SK-N-SH (cell line): Measurements from ENCODE around the gene STAC3. TPM values are rescaled to one million over a fixed set of nuclear protein-coding genes. Genes with fewer than 3 reads are reported as not detected.

Source experiments
- CTCF ChIA-PET: fragments of 300-600, 350-600 bp; formaldehyde crosslinking; extraction: SDS; loops from one replicate; lab custom pipeline; 2021; lab: Yijun Ruan, JAX
- POLR2A ChIA-PET: fragments of 350-600 bp; sonication (Branson Sonifier 250); formaldehyde crosslinking; extraction: SDS; loops from one replicate; lab custom pipeline; 2020; ENCODE audit warnings: antibody characterized with exemption, inconsistent platforms; lab: Yijun Ruan, JAX
- DNase-seq: peaks from one replicate; pipeline ENCODE4 v3.0.0; 2012
- H2AFZ ChIP-seq: fragments of 200-600 bp; sonication (generic); 2 replicates; pipeline ENCODE4 v1.8.1; 2016; ENCODE audit warnings: antibody characterized with exemption, mild to moderate bottlenecking, low read depth
- H3F3A ChIP-seq: fragments of 200-600 bp; sonication (generic); replicated peaks from 2 replicates; pipeline ENCODE3; 2016; ENCODE audit warnings: antibody characterized with exemption, mild to moderate bottlenecking; ENCODE audit not compliant: insufficient read depth
- H3K27ac ChIP-seq, 2 experiments: fragments of 200-500 bp in 1 of 2; fragments of 200-600 bp in 1 of 2; sonication (Bioruptor generic) in 1 of 2; sonication (generic), shearing (Covaris generic) in 1 of 2; 2 replicates each; pipeline versions ENCODE4 v1.5.1 to v1.6.1; 2014 to 2016; ENCODE audit warnings: low read depth in 2 of 2, inconsistent platforms in 1 of 2, low read length in 1 of 2, mild to moderate bottlenecking in 1 of 2, mixed read lengths in 1 of 2
- H3K27me3 ChIP-seq: fragments of 200-600 bp; sonication (generic), shearing (Covaris generic); 2 replicates; pipeline ENCODE4 v1.6.1; 2016; ENCODE audit warnings: mixed run types; ENCODE audit not compliant: insufficient read depth
- H3K36me3 ChIP-seq, 2 experiments: fragments of 200-500 bp in 1 of 2; fragments of 200-600 bp in 1 of 2; sonication (Bioruptor generic) in 1 of 2; sonication (generic) in 1 of 2; replicated peaks in 1 of 2; 2 replicates each; pipeline versions ENCODE3 to v1.5.1; 2014 to 2016; ENCODE audit warnings: low read length in 1 of 2, mild to moderate bottlenecking in 1 of 2; ENCODE audit not compliant: insufficient read depth in 2 of 2, control insufficient read depth in 1 of 2
- H3K4me1 ChIP-seq, 2 experiments: fragments of 200-500 bp in 1 of 2; fragments of 200-600 bp in 1 of 2; sonication (Bioruptor generic) in 1 of 2; sonication (generic), shearing (Covaris generic) in 1 of 2; 2 replicates each; pipeline versions ENCODE4 v1.5.1 to v1.6.1; 2014 to 2016; ENCODE audit warnings: low read depth in 1 of 2, low read length in 1 of 2, mixed run types in 1 of 2; ENCODE audit not compliant: insufficient read depth in 2 of 2, control insufficient read depth in 1 of 2
- H3K4me2 ChIP-seq: fragments of 200-600 bp; sonication (generic), shearing (Covaris generic); 2 replicates; pipeline ENCODE4 v1.6.1; 2017; ENCODE audit warnings: mixed run types
- H3K4me3 ChIP-seq, 2 experiments: fragments of 200-500 bp in 1 of 2; fragments of 200-600 bp in 1 of 2; sonication (Bioruptor generic) in 1 of 2; sonication (generic), shearing (Covaris generic) in 1 of 2; 2 replicates each; pipeline versions ENCODE4 v1.5.1 to v1.8.1; 2014 to 2016; ENCODE audit warnings: low read depth in 2 of 2, inconsistent platforms in 1 of 2, low read length in 1 of 2, mild to moderate bottlenecking in 1 of 2, mixed read lengths in 1 of 2, moderate library complexity in 1 of 2
- H3K79me2 ChIP-seq: fragments of 200-600 bp; sonication (generic); 2 replicates; pipeline ENCODE4 v1.8.1; 2017; ENCODE audit warnings: mild to moderate bottlenecking; ENCODE audit not compliant: insufficient read depth
- H3K9ac ChIP-seq: fragments of 200-600 bp; sonication (generic); 2 replicates; pipeline ENCODE4 v1.6.1; 2017; ENCODE audit warnings: mixed run types
- H3K9me2 ChIP-seq: fragments of 200-600 bp; sonication (generic); 2 replicates; pipeline ENCODE4 v1.6.1; 2017; ENCODE audit warnings: mixed run types
- H3K9me3 ChIP-seq: fragments of 200-600 bp; sonication (generic); 2 replicates; pipeline ENCODE4 v1.6.1; 2017; ENCODE audit warnings: mixed run types, mild to moderate bottlenecking, moderate library complexity
- H4K20me1 ChIP-seq: fragments of 200-600 bp; sonication (generic); 2 replicates; pipeline ENCODE4 v1.6.1; 2017; ENCODE audit warnings: mild to moderate bottlenecking, mixed run types; ENCODE audit not compliant: insufficient read depth
- CHD2 ChIP-seq: fragments of 150-350 bp; IDR thresholded peaks from 2 replicates; pipeline ENCODE4 v1.6.1; 2018; ENCODE audit warnings: low read length; ENCODE audit not compliant: partially characterized antibody
- MXI1 ChIP-seq: IDR thresholded peaks from 2 replicates; pipeline ENCODE4 v1.6.1; 2012; ENCODE audit warnings: mild to moderate bottlenecking, low read depth, low read length, improper control_type of control experiment
- POLR2AphosphoS5 ChIP-seq: IDR thresholded peaks from 2 replicates; pipeline ENCODE4 v1.6.1; 2012; ENCODE audit warnings: low read depth, low read length
- RAD21 ChIP-seq: IDR thresholded peaks from 2 replicates; pipeline ENCODE4 v1.6.1; 2012; ENCODE audit warnings: mild to moderate bottlenecking, low read length
- RCOR1 ChIP-seq: fragments of 150-350 bp; IDR thresholded peaks from 2 replicates; pipeline ENCODE4 v1.6.1; 2017; ENCODE audit warnings: antibody characterized with exemption, low read length
- RFX5 ChIP-seq: IDR thresholded peaks from 2 replicates; pipeline ENCODE4 v1.6.1; 2012; ENCODE audit warnings: mild to moderate bottlenecking, improper control_type of control experiment, low read length
- RXRA ChIP-seq: IDR thresholded peaks from 2 replicates; pipeline ENCODE4 v1.4.0; 2012; ENCODE audit warnings: low read depth, mild to moderate bottlenecking, borderline replicate concordance
- TAF1 ChIP-seq: IDR thresholded peaks from 2 replicates; pipeline ENCODE4 v1.6.1; 2012; ENCODE audit warnings: low read depth, mild to moderate bottlenecking, low read length, moderate library complexity, borderline replicate concordance
- TCF12 ChIP-seq: IDR thresholded peaks from 2 replicates; pipeline ENCODE4 v1.4.0; 2012
- WGBS: methylation state at CpG from one replicate; pipeline ENCODE4 v1.1.6; 2017; ENCODE audit warnings: low lambda C conversion rate; 5-methylcytosine and 5-hydroxymethylcytosine counted together
- polyA plus RNA-seq, 3 experiments: library from polyadenylated mRNA; depleted of rRNA; stranded (reverse); fragments of >200 nt; gene quantifications; 2 replicates each; pipeline ENCODE4 v1.2.3, GENCODE V29; 2012
- TF ChIP-seq, protein P1 (sequence below): IDR thresholded peaks from 2 replicates; pipeline ENCODE4 v1.4.0; 2012; ENCODE audit warnings: low read depth
- TF ChIP-seq, protein P2 (sequence below): fragments of 150-350 bp; IDR thresholded peaks from 2 replicates; pipeline ENCODE4 v1.6.1; 2016; ENCODE audit warnings: mild to moderate bottlenecking, low read depth, low read length
- TF ChIP-seq, protein P3 (sequence below): fragments of 150-350 bp; IDR thresholded peaks from 2 replicates; pipeline ENCODE4 v1.6.1; 2017; ENCODE audit warnings: antibody characterized with exemption, low read length, low read depth, borderline replicate concordance
- TF ChIP-seq, protein P4 (sequence below): IDR thresholded peaks from 2 replicates; pipeline ENCODE4; 2012
- TF ChIP-seq, protein P5 (sequence below): IDR thresholded peaks from 2 replicates; pipeline ENCODE4 v1.4.0; 2012; ENCODE audit warnings: low read depth, borderline replicate concordance
- TF ChIP-seq, protein P6 (sequence below): fragments of 200-600 bp; sonication (generic); IDR thresholded peaks from 2 replicates; pipeline ENCODE4 v1.6.1; 2017; ENCODE audit warnings: antibody characterized with exemption, mild to moderate bottlenecking, moderate library complexity

Gene STAC3
- polyA plus RNA-seq, 1 of the 3 experiments (the other 2 are of a cell fraction) = 0.76 TPM

DNA sequence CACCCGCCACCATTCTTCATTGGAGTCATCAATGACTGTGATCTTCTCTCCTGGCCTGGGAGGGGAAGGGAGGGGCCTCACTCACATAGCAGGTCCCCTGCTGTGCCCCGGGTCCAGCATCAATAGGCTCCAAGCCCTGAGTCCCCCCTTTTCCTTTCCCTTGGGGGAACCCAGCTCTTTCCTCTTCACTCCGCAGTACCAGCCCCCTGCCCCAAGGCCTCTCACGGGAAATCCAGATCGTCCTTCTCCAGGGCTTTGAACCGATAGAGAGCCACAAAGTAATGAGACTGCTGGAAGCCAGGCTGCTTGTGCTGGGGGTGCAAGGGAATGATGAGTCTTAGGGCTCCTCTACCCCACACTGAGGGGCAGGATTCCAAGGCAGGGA is 6.7 kb downstream of the STAC3 start:
- no peaks in the 10 kb centered on the region for H3K9me2 ChIP-seq
- POLR2A ChIA-PET = interaction anchor here (0.6 kb wide), 1 partner anchor 266 kb away, joined by 3 read pairs; no protein-coding TSS in a partner anchor
- TF ChIP-seq, protein P1, sequence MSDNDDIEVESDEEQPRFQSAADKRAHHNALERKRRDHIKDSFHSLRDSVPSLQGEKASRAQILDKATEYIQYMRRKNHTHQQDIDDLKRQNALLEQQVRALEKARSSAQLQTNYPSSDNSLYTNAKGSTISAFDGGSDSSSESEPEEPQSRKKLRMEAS = no peak
- TF ChIP-seq RFX5 = no peak
- TF ChIP-seq, protein P2, sequence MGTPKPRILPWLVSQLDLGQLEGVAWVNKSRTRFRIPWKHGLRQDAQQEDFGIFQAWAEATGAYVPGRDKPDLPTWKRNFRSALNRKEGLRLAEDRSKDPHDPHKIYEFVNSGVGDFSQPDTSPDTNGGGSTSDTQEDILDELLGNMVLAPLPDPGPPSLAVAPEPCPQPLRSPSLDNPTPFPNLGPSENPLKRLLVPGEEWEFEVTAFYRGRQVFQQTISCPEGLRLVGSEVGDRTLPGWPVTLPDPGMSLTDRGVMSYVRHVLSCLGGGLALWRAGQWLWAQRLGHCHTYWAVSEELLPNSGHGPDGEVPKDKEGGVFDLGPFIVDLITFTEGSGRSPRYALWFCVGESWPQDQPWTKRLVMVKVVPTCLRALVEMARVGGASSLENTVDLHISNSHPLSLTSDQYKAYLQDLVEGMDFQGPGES = no peak
- no peak for TF ChIP-seq POLR2AphosphoS5
- peaks cover 23 to 35% of the 10 kb centered on the region in 2 experiments; a peak in 2 of 4 replicates for H3K4me1 ChIP-seq
- H3K9ac ChIP-seq = no peak overlapping the region
- no peak overlapping the region for H3K4me2 ChIP-seq
- H3K36me3 ChIP-seq = peaks cover 0 to 3% of the 10 kb centered on the region in 2 experiments
- H3K27ac ChIP-seq = no peak overlapping the region
- no peak overlapping the region for H3K4me3 ChIP-seq
- peaks cover 8% of the 10 kb centered on the region for H3F3A ChIP-seq
- WGBS = 92% methylated on average over 6 of the region's 6 CpGs
- no peaks in the 10 kb centered on the region for H3K9me3 ChIP-seq
- H3K79me2 ChIP-seq = no peaks in the 10 kb centered on the region
- H2AFZ ChIP-seq = no peak overlapping the region
- H4K20me1 ChIP-seq = no peaks in the 10 kb centered on the region
- CTCF ChIA-PET = interaction anchor here (1.1 to 31.5 kb wide), 10 partner anchors 8 to 216 kb away, joined by 4 to 937 read pairs (median 76); partner anchors contain the start of genes GLI1, INHBE, NXPH4 and SHMT2
- no peak for DNase-seq
- peaks cover 19% of the 10 kb centered on the region; the same call in 1 of the 2 replicates for H3K27me3 ChIP-seq

DNA sequence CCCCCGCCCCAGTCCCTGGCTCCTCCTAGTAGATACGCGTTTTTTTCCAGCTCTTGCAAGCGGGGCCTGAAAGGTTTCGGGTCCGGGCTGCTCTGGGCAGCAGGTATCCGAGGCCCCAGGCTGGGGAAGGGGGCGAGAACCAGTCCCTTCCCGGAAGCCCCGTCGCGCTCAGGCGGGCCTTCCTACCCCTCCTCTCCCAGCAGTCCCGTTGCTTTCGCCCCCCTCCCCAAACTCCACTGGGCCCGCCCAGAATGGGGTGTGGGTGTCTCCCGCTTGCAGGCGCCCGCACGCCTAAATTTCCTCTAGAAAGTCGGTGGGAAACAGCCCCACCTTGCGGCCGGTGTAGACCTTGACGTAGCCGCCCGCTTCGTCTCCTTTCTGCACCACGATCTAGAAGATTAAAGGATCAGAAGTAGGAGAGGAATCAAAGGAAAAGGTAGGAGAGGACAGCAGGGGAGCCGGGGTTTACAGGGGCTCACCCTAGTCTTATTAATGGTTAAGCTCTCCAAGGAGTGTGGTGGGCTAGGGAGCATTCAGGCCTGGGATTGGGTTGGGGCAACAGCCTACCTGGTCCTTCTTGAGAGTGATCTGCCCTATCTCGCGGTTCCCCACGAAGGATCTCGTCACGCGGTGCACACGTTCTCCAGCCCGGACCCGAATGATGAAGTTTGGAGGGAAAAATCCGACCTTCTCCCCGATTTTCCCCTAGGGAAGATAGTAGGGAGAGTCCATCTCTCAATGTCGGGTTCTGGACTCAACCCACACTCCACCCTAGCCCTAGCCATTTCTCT is 7.3 kb downstream of the STAC3 start:
- Histone ChIP-seq H3K36me3 (peaks cover 0 to 3% of the 10 kb centered on the region in 2 experiments), H3K4me2 (peak overlapping the region; percentile 96), H3K9me2 (no peaks in the 10 kb centered on the region), H3K4me3 (peak overlapping the region; percentile 21 to 60; a peak in 2 of 4 replicates), H3K9ac (no peak overlapping the region), H4K20me1 (no peaks in the 10 kb centered on the region), H3K79me2 (no peaks in the 10 kb centered on the region), H3K9me3 (no peaks in the 10 kb centered on the region), H3K4me1 (peaks cover 23 to 39% of the 10 kb centered on the region in 2 experiments; a peak in 2 of 4 replicates), H3F3A (peaks cover 11% of the 10 kb centered on the region), H3K27ac (no peak overlapping the region), H2AFZ (no peak overlapping the region), H3K27me3 (peaks cover 19% of the 10 kb centered on the region; the same call in 1 of the 2 replicates)
- 64% methylated on average over 40 of the region's 41 CpGs for WGBS
- ChIA-PET POLR2A (no interaction called here), CTCF (interaction anchor here (0.7 to 31.5 kb wide), 24 partner anchors 9 to 247 kb away, joined by 3 to 937 read pairs (median 9); partner anchors contain the start of genes GLI1, INHBE, MYO1A and NXPH4)
- peak; percentile 67 for DNase-seq
- TF ChIP-seq CHD2 = no peak
- TF ChIP-seq, protein P3, sequence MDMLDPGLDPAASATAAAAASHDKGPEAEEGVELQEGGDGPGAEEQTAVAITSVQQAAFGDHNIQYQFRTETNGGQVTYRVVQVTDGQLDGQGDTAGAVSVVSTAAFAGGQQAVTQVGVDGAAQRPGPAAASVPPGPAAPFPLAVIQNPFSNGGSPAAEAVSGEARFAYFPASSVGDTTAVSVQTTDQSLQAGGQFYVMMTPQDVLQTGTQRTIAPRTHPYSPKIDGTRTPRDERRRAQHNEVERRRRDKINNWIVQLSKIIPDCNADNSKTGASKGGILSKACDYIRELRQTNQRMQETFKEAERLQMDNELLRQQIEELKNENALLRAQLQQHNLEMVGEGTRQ = no peak
- TF ChIP-seq RCOR1 = no peak
- peak; percentile 37 for TF ChIP-seq RAD21
- no peak for TF ChIP-seq TAF1
- no peak for TF ChIP-seq MXI1
- TF ChIP-seq, protein P4, sequence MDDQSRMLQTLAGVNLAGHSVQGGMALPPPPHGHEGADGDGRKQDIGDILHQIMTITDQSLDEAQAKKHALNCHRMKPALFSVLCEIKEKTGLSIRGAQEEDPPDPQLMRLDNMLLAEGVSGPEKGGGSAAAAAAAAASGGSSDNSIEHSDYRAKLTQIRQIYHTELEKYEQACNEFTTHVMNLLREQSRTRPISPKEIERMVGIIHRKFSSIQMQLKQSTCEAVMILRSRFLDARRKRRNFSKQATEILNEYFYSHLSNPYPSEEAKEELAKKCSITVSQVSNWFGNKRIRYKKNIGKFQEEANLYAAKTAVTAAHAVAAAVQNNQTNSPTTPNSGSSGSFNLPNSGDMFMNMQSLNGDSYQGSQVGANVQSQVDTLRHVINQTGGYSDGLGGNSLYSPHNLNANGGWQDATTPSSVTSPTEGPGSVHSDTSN = no peak
- TF ChIP-seq, protein P5, sequence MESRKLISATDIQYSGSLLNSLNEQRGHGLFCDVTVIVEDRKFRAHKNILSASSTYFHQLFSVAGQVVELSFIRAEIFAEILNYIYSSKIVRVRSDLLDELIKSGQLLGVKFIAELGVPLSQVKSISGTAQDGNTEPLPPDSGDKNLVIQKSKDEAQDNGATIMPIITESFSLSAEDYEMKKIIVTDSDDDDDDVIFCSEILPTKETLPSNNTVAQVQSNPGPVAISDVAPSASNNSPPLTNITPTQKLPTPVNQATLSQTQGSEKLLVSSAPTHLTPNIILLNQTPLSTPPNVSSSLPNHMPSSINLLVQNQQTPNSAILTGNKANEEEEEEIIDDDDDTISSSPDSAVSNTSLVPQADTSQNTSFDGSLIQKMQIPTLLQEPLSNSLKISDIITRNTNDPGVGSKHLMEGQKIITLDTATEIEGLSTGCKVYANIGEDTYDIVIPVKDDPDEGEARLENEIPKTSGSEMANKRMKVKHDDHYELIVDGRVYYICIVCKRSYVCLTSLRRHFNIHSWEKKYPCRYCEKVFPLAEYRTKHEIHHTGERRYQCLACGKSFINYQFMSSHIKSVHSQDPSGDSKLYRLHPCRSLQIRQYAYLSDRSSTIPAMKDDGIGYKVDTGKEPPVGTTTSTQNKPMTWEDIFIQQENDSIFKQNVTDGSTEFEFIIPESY = no peak
- TF ChIP-seq, protein P6, sequence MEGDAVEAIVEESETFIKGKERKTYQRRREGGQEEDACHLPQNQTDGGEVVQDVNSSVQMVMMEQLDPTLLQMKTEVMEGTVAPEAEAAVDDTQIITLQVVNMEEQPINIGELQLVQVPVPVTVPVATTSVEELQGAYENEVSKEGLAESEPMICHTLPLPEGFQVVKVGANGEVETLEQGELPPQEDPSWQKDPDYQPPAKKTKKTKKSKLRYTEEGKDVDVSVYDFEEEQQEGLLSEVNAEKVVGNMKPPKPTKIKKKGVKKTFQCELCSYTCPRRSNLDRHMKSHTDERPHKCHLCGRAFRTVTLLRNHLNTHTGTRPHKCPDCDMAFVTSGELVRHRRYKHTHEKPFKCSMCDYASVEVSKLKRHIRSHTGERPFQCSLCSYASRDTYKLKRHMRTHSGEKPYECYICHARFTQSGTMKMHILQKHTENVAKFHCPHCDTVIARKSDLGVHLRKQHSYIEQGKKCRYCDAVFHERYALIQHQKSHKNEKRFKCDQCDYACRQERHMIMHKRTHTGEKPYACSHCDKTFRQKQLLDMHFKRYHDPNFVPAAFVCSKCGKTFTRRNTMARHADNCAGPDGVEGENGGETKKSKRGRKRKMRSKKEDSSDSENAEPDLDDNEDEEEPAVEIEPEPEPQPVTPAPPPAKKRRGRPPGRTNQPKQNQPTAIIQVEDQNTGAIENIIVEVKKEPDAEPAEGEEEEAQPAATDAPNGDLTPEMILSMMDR = peak; percentile 55
- TF ChIP-seq, protein P2 = no peak
- no peak for TF ChIP-seq RXRA
- no peak for TF ChIP-seq TCF12
